Adrenal gland (tissue), 5 donors: ENCODE measurements around the gene FHAD1.
A peak's percentile ranks its signal among the peaks of the same experiment; 100 is the strongest.

Experiments
- CTCF ChIP-seq, 6 experiments: fragments of 450-650 bp in 4 of 6; fragments of 200-600 bp in 2 of 6; sonication (generic) in 1 of 6; IDR thresholded peaks; 1 replicate in 5 of 6; 2 replicates in 1 of 6; pipeline versions ENCODE4 v1.5.1 to v1.8.0; 2016 to 2021; ENCODE audit warnings: antibody characterized with exemption in 6 of 6, mild to moderate bottlenecking in 2 of 6, moderate library complexity in 1 of 6
- POLR2A ChIP-seq, 2 donors: fragments of 450-650 bp; IDR thresholded peaks; one replicate each; pipeline ENCODE4 v1.6.1; 2017; ENCODE audit warnings: antibody characterized with exemption in 2 of 2, mild to moderate bottlenecking in 2 of 2, moderate library complexity in 1 of 2
- donor health status: DM: no; HTN: no; CAD: no.

DNA sequence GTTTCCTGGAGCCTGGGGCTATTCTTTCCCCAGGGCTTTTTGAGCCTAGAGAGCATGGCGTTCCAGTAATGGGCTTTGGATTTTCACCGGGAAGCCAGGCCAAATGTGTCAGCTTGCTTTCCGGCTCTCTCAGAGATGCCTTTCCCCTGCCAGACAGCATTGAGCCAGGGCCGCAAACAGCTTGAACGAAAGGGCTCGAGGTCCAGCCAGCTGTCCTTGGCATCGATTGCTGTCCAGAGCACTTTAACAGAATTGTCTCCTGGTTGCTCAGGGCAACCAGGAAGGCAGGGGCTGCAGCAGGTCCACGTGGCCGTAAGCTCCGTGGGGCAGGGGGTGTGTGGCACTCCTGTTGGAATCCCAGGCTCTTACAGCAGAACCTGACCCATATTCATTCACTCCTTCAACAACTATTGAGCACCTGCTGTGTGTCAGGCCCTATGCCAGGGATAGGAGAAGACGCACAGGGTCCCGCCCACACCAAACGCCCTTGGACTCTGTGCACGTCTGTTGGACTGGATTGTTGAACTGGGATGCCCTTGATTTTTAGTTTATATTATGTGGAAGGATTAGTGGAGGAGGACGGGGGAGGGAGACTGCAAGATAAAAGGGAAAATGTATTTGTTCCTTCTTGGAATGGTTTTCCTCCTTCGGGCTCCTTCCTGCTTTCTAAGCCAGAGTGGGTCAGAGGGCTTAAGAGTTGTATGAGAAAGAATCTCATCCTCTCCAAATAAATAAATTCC is 123.9 kb downstream of the FHAD1 start:
- no peak for TF ChIP-seq CTCF (IDR thresholded peaks at IDR 0.05)
- TF ChIP-seq POLR2A (IDR thresholded peaks at IDR 0.05) = peak in 1 of 2 donors; percentile 20
